ENCODE data around the gene MT2A.
A peak's percentile ranks its signal among the peaks of the same experiment; 100 is the strongest.

The MT2A gene

DNA sequence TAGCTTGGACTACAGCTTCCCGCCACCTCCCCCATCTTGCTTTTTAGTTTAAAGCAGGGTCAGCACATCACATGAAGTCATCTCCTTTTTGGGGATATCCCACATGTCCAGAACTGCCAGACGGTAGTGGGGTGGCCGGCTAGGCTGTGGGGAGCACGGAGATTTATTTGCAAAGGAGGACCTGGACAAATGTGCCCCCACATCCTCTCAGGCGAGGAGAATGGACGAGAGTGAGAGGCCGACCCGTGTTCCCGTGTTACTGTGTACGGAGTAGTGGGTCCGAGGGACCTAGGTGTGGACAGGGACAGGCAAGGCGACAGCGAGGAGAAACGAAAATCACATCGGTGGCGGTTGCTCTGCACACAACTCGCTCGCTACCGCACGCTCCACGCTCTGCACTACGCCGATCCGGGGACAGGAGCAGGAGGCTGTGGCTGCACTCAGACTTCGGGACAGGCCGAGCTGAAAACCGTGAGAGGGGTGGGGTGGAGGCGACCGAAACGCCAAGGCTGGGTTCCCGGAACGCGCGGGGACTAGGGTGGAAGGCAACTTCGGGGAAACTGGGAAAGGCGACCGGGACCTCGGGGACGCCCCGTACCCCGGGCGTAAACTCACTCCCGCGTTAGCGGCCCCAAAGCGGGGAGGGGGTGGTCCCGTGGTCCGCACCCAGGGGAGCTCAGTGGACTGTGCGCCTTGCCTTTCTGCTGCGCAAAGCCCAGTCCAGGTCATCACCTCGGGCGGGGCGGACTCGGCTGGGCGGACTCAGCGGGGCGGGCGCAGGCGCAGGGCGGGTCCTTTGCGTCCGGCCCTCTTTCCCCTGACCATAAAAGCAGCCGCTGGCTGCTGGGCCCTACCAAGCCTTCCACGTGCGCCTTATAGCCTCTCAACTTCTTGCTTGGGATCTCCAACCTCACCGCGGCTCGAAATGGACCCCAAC, 29.7 kb downstream of the MT2A start, which contains the start of gene MT1A:
Gene MT1A (plus strand): TSS at position 853 of the 937 bp plus-strand sequence. CDS start 73 bp downstream, at position 926.
- DNase-seq (ENCODE audit: low read depth) = peak; percentile 62
- H3K4me3 ChIP-seq (ENCODE audit: low read depth, low read length) = peak within 1 kb of the TSS; percentile 62
- TF ChIP-seq, protein P1, sequence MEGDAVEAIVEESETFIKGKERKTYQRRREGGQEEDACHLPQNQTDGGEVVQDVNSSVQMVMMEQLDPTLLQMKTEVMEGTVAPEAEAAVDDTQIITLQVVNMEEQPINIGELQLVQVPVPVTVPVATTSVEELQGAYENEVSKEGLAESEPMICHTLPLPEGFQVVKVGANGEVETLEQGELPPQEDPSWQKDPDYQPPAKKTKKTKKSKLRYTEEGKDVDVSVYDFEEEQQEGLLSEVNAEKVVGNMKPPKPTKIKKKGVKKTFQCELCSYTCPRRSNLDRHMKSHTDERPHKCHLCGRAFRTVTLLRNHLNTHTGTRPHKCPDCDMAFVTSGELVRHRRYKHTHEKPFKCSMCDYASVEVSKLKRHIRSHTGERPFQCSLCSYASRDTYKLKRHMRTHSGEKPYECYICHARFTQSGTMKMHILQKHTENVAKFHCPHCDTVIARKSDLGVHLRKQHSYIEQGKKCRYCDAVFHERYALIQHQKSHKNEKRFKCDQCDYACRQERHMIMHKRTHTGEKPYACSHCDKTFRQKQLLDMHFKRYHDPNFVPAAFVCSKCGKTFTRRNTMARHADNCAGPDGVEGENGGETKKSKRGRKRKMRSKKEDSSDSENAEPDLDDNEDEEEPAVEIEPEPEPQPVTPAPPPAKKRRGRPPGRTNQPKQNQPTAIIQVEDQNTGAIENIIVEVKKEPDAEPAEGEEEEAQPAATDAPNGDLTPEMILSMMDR (conservative IDR thresholded peaks at IDR 0.05; ENCODE audit: low read depth, low read length) = no peak

DNA sequence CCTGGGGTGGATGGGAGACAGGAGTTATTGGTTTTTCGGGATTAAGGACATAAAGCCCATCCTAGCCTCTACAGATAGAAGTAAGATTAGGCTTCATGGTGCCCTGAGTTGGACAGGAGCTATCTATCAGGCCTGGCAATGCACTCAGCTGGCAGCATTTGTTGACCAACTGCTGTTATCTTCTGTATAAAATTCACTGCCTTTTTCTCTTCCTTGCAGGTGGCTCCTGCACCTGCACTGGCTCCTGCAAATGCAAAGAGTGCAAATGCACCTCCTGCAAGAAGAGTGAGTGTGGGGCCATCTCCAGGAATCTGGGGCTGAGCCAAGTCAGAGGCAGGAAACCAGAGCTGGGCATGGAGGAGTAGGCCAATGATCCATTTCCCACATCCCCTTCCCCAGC, 30.7 kb downstream of the MT2A start:
- TF ChIP-seq, protein P1 (conservative IDR thresholded peaks at IDR 0.05; ENCODE audit: low read depth, low read length) = no peak
- DNase-seq (ENCODE audit: low read depth) = no peak
- H3K4me3 ChIP-seq (ENCODE audit: low read depth, low read length) = no peak overlapping the region

GRCh38 chr16:56640076-56640475, 31.7 kb downstream of the MT2A start:
- no peak for DNase-seq (ENCODE audit: low read depth)
- TF ChIP-seq, protein P1 (conservative IDR thresholded peaks at IDR 0.05; ENCODE audit: low read depth, low read length) = no peak
- H3K4me3 ChIP-seq (ENCODE audit: low read depth, low read length) = no peak overlapping the region

GRCh38 chr16:56641166-56641565, 32.8 kb downstream of the MT2A start:
- TF ChIP-seq, protein P1 (conservative IDR thresholded peaks at IDR 0.05; ENCODE audit: low read depth, low read length) = no peak
- no peak for DNase-seq (ENCODE audit: low read depth)
- H3K4me3 ChIP-seq (ENCODE audit: low read depth, low read length) = no peak overlapping the region

DNA sequence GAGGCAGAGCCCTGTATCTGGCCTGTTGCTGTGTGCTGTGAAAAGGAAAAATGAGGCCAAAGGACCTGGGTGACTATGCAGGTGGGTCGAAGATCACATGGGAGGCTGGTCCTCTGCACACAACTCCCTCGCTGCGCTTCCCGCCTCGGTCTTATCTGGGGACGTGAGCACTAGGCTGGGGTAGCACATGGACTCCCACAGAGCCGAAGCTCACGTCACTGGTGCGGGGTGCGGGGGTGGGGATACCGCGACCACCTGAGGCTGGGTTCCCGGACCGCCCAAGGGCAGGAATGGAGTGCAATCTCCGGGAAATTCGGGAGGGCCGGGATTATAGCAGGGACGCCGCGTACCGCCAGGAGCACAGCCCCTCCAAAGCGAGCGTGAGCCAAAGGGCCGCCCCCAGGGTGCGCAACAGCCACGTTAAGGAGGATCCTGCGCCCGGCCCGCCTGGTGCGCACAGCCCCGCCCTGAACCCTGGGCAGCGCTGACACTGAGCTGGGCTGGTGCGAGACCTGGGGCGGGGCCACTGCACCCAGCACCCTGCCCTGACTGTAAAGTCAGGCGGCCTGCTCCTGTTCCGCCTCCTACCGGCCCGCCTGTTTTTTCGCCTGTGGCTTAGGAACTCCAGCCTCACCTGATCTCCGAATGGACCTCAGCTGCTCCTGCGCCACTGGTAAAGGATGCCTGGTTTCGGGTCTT, 34.8 kb downstream of the MT2A start:
- peak; percentile 37 for DNase-seq (ENCODE audit: low read depth)
- H3K4me3 ChIP-seq (ENCODE audit: low read depth, low read length) = peak overlapping the region; percentile 48
- TF ChIP-seq, protein P1 (conservative IDR thresholded peaks at IDR 0.05; ENCODE audit: low read depth, low read length) = peak; percentile 45

DNA sequence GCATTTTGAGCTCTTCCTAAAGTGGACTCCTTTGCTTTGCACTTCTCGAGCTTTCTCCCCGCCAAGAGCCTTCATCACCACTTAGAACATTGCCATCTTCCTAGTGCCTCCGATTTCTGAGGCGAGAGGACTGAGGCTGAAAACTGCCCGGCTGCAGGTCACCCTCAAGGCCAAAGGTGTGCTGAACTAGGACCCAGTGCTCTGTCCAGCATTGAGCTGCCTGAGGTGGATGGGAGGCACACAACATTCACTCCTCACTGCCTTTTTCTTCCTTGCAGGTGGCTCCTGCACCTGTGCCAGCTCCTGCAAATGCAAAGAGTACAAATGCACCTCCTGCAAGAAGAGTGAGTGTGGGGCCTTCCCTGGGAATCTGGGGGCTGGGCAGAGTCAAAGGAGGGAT, 35.4 kb downstream of the MT2A start:
- TF ChIP-seq, protein P1 (conservative IDR thresholded peaks at IDR 0.05; ENCODE audit: low read depth, low read length) = no peak
- H3K4me3 ChIP-seq (ENCODE audit: low read depth, low read length) = peak overlapping the region; percentile 48
- DNase-seq (ENCODE audit: low read depth) = no peak

Measured in choroid plexus epithelial cell (primary cell).